PC-3 (cell line): ENCODE results near the gene PCDHGC4. TPM values are rescaled to one million over a fixed set of nuclear protein-coding genes. Genes with fewer than 3 reads are reported as not detected.

Experiments used
- ATAC-seq: fragments of 200-7000 bp; cut with Tn5 transposase; 2 replicates; pipeline ENCODE4 v1.9.1; 2020; ENCODE audit warnings: mild to moderate bottlenecking, moderate library complexity
- BruUV-seq: library from RNA; stranded (reverse); fragments of 400-500 nt; replicated peaks from 2 replicates; lab custom pipeline; 2021; lab: Mats Ljungman, UMichigan
- CTCF ChIA-PET: fragments of 300-600 bp; sonication (Branson Sonifier 250); formaldehyde crosslinking; loops from one replicate; lab custom pipeline; 2022; ENCODE audit warnings: antibody characterized with exemption; lab: Charles Lee
- POLR2A ChIA-PET: fragments of 300-600 bp; sonication (Branson Sonifier 250); formaldehyde crosslinking; loops from one replicate; lab custom pipeline; 2022; ENCODE audit warnings: antibody characterized with exemption; ENCODE audit not compliant: unreplicated experiment; lab: Charles Lee
- DNase-seq: peaks from one replicate; pipeline ENCODE4 v3.0.0-alpha.2; 2015
- H2AFZ ChIP-seq: fragments of 300-600 bp; sonication (generic); 2 replicates; pipeline ENCODE4 v1.6.0; 2016; ENCODE audit warnings: antibody characterized with exemption, low read length
- H3F3A ChIP-seq: fragments of 300-600 bp; sonication (generic); one replicate; pipeline ENCODE4 v1.6.0; 2017; ENCODE audit warnings: antibody characterized with exemption, low read length, control low read depth, mild to moderate bottlenecking; ENCODE audit not compliant: unreplicated experiment
- H3K27ac ChIP-seq: fragments of 300-600 bp; sonication (generic); 2 replicates; pipeline ENCODE4 v1.5.1; 2016; ENCODE audit warnings: mild to moderate bottlenecking, low read length
- H3K27me3 ChIP-seq: fragments of 300-600 bp; sonication (generic); 2 replicates; pipeline ENCODE4 v1.6.1; 2016; ENCODE audit warnings: low read length, mixed read lengths
- H3K36me3 ChIP-seq: fragments of 300-600 bp; sonication (generic); 2 replicates; pipeline ENCODE4 v1.6.1; 2016; ENCODE audit warnings: low read depth, mixed run types, low read length, mixed read lengths
- H3K4me1 ChIP-seq: fragments of 300-600 bp; sonication (generic); 2 replicates; pipeline ENCODE4 v1.5.1; 2016; ENCODE audit warnings: low read length; ENCODE audit not compliant: insufficient read depth
- H3K4me2 ChIP-seq: fragments of 300-600 bp; sonication (generic); 2 replicates; pipeline ENCODE4 v1.6.0; 2016; ENCODE audit warnings: low read length
- H3K4me3 ChIP-seq: fragments of 300-600 bp; sonication (generic); 2 replicates; pipeline ENCODE4 v1.5.1; 2016; ENCODE audit warnings: mild to moderate bottlenecking, low read length, mixed read lengths
- H3K79me2 ChIP-seq: fragments of 300-600 bp; sonication (generic); 2 replicates; pipeline ENCODE4 v1.6.1; 2017; ENCODE audit warnings: low read length, mixed read lengths
- H3K9ac ChIP-seq: fragments of 300-600 bp; sonication (generic); 2 replicates; pipeline ENCODE4 v1.6.0; 2016; ENCODE audit warnings: mild to moderate bottlenecking, low read length
- H3K9me2 ChIP-seq: fragments of 300-600 bp; sonication (generic); replicated peaks from 2 replicates; pipeline ENCODE4 v1.6.1; 2016; ENCODE audit warnings: mixed run types, low read length, mixed read lengths
- H3K9me3 ChIP-seq: fragments of 300-600 bp; sonication (generic); 2 replicates; pipeline ENCODE4 v1.6.1; 2016; ENCODE audit warnings: low read length, mixed read lengths
- H4K20me1 ChIP-seq: fragments of 300-600 bp; sonication (generic); 2 replicates; pipeline ENCODE4 v1.6.1; 2016; ENCODE audit warnings: low read length, mixed read lengths
- EZH2 ChIP-seq: fragments of 300-600 bp; sonication (generic); IDR thresholded peaks from one replicate; pipeline ENCODE4 v1.6.1; 2017; ENCODE audit warnings: antibody characterized with exemption, mild to moderate bottlenecking, low read length; ENCODE audit not compliant: unreplicated experiment
- EZH2phosphoT487 ChIP-seq: fragments of 300-600 bp; sonication (generic); IDR thresholded peaks from 2 replicates; pipeline ENCODE4 v1.6.1; 2018; ENCODE audit warnings: mild to moderate bottlenecking, antibody characterized with exemption, low read length, borderline replicate concordance
- intact Hi-C: fragments of 100-400 bp; cut with micrococcal nuclease; formaldehyde crosslinking; loops from 2 replicates; pipeline ENCODE4 v1.9.0; 2023
- total RNA-seq: library from RNA; depleted of rRNA; stranded (reverse); fragments of >200 nt; gene quantifications from 2 replicates; pipeline ENCODE4 v1.2.3, GENCODE V29; 2014
- TF ChIP-seq, protein P1 (sequence below): fragments of 300-600 bp; sonication (generic); conservative IDR thresholded peaks from 2 replicates; pipeline ENCODE4 v1.5.1; 2017; ENCODE audit warnings: antibody characterized with exemption, low read depth, mild to moderate bottlenecking, low read length

Gene PCDHGC4
- total RNA-seq, 1 experiment from 2014 or later, result 0.58 TPM

DNA sequence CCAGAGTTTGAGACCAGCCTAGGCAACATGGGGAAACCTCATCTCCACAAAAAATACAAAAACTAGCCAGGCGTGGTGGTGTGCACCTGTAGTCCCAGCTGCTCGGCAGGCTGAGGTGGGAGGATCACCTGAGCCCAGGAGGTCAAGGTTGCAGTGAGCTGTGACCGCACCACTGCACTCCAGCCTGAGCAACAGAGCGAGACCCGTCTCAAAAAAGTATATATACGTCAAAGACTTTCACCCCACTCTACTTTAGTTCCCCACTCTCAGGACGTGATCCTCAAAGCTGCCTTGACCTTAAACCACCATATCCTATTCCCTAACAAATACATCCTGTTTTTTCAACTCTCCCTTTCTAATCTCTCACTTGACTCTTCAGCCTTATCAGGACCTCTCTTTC lies 45.0 kb downstream of the PCDHGC4 start:
- Histone ChIP-seq H3K27me3 (no peaks in the 10 kb centered on the region), H3K79me2 (no peaks in the 10 kb centered on the region), H3K9me3 (no peaks in the 10 kb centered on the region), H3K9ac (no peak overlapping the region), H3K4me3 (no peak overlapping the region), H3K4me2 (no peak overlapping the region), H3K4me1 (no peaks in the 10 kb centered on the region), H3K27ac (no peak overlapping the region), H4K20me1 (no peaks in the 10 kb centered on the region), H3K36me3 (peaks cover 41% of the 10 kb centered on the region), H2AFZ (no peak overlapping the region), H3K9me2 (no peaks in the 10 kb centered on the region), H3F3A (peaks cover 4% of the 10 kb centered on the region)
- BruUV-seq, result no TSS peak
- DNase-seq (no peak), ATAC-seq (no peak)
- ChIA-PET POLR2A (no interaction called here), CTCF (no interaction called here)
- no peak for TF ChIP-seq EZH2phosphoT487
- TF ChIP-seq, protein P1, sequence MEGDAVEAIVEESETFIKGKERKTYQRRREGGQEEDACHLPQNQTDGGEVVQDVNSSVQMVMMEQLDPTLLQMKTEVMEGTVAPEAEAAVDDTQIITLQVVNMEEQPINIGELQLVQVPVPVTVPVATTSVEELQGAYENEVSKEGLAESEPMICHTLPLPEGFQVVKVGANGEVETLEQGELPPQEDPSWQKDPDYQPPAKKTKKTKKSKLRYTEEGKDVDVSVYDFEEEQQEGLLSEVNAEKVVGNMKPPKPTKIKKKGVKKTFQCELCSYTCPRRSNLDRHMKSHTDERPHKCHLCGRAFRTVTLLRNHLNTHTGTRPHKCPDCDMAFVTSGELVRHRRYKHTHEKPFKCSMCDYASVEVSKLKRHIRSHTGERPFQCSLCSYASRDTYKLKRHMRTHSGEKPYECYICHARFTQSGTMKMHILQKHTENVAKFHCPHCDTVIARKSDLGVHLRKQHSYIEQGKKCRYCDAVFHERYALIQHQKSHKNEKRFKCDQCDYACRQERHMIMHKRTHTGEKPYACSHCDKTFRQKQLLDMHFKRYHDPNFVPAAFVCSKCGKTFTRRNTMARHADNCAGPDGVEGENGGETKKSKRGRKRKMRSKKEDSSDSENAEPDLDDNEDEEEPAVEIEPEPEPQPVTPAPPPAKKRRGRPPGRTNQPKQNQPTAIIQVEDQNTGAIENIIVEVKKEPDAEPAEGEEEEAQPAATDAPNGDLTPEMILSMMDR, result no peak
- no peak for TF ChIP-seq EZH2
- intact Hi-C loops, result no loop called here

GRCh38 chr5:141532726-141533125 lies 47.9 kb downstream of the PCDHGC4 start:
- DNase-seq (no peak), ATAC-seq (no peak)
- no peaks in the 10 kb centered on the region for H3F3A ChIP-seq
- H3K4me2 ChIP-seq, result no peak overlapping the region
- H3K9ac ChIP-seq, result no peak overlapping the region
- TF ChIP-seq, protein P1, result no peak
- TF ChIP-seq EZH2, result no peak
- no peak for TF ChIP-seq EZH2phosphoT487
- no peaks in the 10 kb centered on the region for H3K9me2 ChIP-seq
- H3K4me3 ChIP-seq, result no peak overlapping the region
- no peaks in the 10 kb centered on the region for H4K20me1 ChIP-seq
- H3K4me1 ChIP-seq, result no peaks in the 10 kb centered on the region
- ChIA-PET POLR2A (no interaction called here), CTCF (no interaction called here)
- H2AFZ ChIP-seq, result no peak overlapping the region
- H3K79me2 ChIP-seq, result no peaks in the 10 kb centered on the region
- peaks cover 32% of the 10 kb centered on the region for H3K36me3 ChIP-seq
- BruUV-seq, result no TSS peak
- no peaks in the 10 kb centered on the region for H3K9me3 ChIP-seq
- H3K27ac ChIP-seq, result no peak overlapping the region
- intact Hi-C loops, result no loop called here
- H3K27me3 ChIP-seq, result no peaks in the 10 kb centered on the region

- no peak overlapping the region for H3K4me2 ChIP-seq
- ChIA-PET POLR2A (no interaction called here), CTCF (no interaction called here)
- BruUV-seq, result no TSS peak
- H3K27ac ChIP-seq, result no peak overlapping the region
- TF ChIP-seq, protein P1, result no peak
- TF ChIP-seq EZH2, result no peak
- H2AFZ ChIP-seq, result no peak overlapping the region
- H3K27me3 ChIP-seq, result no peaks in the 10 kb centered on the region
- no peak overlapping the region for H3K9ac ChIP-seq
- H3F3A ChIP-seq, result no peaks in the 10 kb centered on the region
- no peaks in the 10 kb centered on the region for H3K9me3 ChIP-seq
- no peaks in the 10 kb centered on the region for H3K4me1 ChIP-seq
- H3K9me2 ChIP-seq, result no peaks in the 10 kb centered on the region
- peaks cover 23% of the 10 kb centered on the region for H3K36me3 ChIP-seq
- ATAC-seq (no peak), DNase-seq (no peak)
- no peaks in the 10 kb centered on the region for H4K20me1 ChIP-seq
- no peaks in the 10 kb centered on the region for H3K79me2 ChIP-seq
- intact Hi-C loops, result no loop called here
- H3K4me3 ChIP-seq, result no peak overlapping the region
Measured at GRCh38 chr5:141533897-141534296, 49.1 kb downstream of the PCDHGC4 start.
